Stomach (tissue), 4 donors: Measurements from ENCODE around the gene TGM2.

Experiments used
- POLR2A ChIP-seq, 4 donors: fragments of 450-650 bp; IDR thresholded peaks; one replicate each; pipeline ENCODE4 v1.6.1; 2016; ENCODE audit warnings: antibody characterized with exemption in 4 of 4, control low read depth in 2 of 4, mild to moderate bottlenecking in 1 of 4, moderate library complexity in 1 of 4
- POLR2AphosphoS5 ChIP-seq, 3 donors: sonication (generic); formaldehyde crosslinking; IDR thresholded peaks; one replicate each; pipeline ENCODE4 v1.6.1; 2016; ENCODE audit warnings: antibody characterized with exemption in 3 of 3
- TF ChIP-seq, protein P1 (sequence below), 7 experiments: fragments of 450-650 bp in 4 of 7; fragments of 200-600 bp in 3 of 7; sonication (generic) in 3 of 7; IDR thresholded peaks; one replicate each; pipeline ENCODE4 v1.5.1; 2016 to 2019; ENCODE audit warnings: antibody characterized with exemption in 7 of 7, control low read depth in 2 of 7, mild to moderate bottlenecking in 1 of 7

GRCh38 chr20:38194971-38195504 lies 30.0 kb upstream of the TGM2 start:
- TF ChIP-seq POLR2A (IDR thresholded peaks at IDR 0.05): no peak
- TF ChIP-seq POLR2AphosphoS5 (IDR thresholded peaks at IDR 0.05): no peak
- TF ChIP-seq, protein P1, sequence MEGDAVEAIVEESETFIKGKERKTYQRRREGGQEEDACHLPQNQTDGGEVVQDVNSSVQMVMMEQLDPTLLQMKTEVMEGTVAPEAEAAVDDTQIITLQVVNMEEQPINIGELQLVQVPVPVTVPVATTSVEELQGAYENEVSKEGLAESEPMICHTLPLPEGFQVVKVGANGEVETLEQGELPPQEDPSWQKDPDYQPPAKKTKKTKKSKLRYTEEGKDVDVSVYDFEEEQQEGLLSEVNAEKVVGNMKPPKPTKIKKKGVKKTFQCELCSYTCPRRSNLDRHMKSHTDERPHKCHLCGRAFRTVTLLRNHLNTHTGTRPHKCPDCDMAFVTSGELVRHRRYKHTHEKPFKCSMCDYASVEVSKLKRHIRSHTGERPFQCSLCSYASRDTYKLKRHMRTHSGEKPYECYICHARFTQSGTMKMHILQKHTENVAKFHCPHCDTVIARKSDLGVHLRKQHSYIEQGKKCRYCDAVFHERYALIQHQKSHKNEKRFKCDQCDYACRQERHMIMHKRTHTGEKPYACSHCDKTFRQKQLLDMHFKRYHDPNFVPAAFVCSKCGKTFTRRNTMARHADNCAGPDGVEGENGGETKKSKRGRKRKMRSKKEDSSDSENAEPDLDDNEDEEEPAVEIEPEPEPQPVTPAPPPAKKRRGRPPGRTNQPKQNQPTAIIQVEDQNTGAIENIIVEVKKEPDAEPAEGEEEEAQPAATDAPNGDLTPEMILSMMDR (IDR thresholded peaks at IDR 0.05): no peak
